IPS DF 6.9 (cell line): ENCODE data around the gene DOCK7.

Source experiments
- DNase-seq: peaks from one replicate; pipeline ENCODE4 v3.0.0-alpha.2; 2013; ENCODE audit warnings: low read depth, low spot score
- H3K27ac ChIP-seq: one replicate; pipeline ENCODE4 v1.5.1; 2013; ENCODE audit warnings: low read length, control low read depth
- H3K27me3 ChIP-seq: 2 replicates; pipeline ENCODE4 v1.6.1; 2013; ENCODE audit warnings: mild to moderate bottlenecking, low read length; ENCODE audit not compliant: control insufficient read depth, insufficient read depth
- H3K36me3 ChIP-seq: 2 replicates; pipeline ENCODE4 v1.6.1; 2013; ENCODE audit warnings: low read length; ENCODE audit not compliant: control insufficient read depth, insufficient read depth
- H3K4me1 ChIP-seq: 2 replicates; pipeline ENCODE4 v1.6.1; 2013; ENCODE audit warnings: low read length; ENCODE audit not compliant: control insufficient read depth, insufficient read depth
- H3K4me3 ChIP-seq: 2 replicates; pipeline ENCODE4 v1.5.1; 2013; ENCODE audit warnings: mild to moderate bottlenecking, low read length
- H3K9me3 ChIP-seq: 2 replicates; pipeline ENCODE4 v1.6.1; 2013; ENCODE audit warnings: low read length, inconsistent platforms; ENCODE audit not compliant: control insufficient read depth, insufficient read depth
- WGBS: extraction: QIAGEN DNeasy Blood & Tissue Kit; methylation state at CpG from one replicate; pipeline ENCODE4 v1.1.7; 2013; ENCODE audit warnings: mixed read lengths, missing lambda C conversion rate; ENCODE audit not compliant: insufficient read length, insufficient coverage; 5-methylcytosine and 5-hydroxymethylcytosine counted together

DOCK7 gene

DNA sequence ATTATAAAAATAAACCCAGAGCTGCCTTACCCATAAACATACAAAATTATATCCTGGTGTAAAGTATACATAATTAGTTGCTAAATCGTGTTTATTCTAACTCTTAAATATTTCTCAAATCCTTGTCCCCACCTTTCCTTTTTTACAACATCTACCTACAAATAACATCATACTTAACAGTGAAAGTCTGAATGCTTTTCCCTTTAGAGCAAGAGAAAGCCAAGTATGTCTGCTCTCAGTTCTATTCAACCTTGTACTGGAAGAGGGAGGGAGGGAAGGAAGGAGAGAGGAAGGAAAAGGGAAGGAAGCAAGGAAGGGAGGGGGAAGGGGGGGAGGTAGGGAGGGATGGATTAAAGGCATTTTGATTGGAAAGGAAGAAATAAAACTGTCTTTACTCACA is 14.6 kb downstream of the DOCK7 start:
- no peak for DNase-seq
- Histone ChIP-seq H3K9me3 (no peaks in the 10 kb centered on the region), H3K4me3 (no peak overlapping the region), H3K4me1 (peaks cover 1% of the 10 kb centered on the region; the same call in 1 of the 2 replicates), H3K27ac (no peak overlapping the region), H3K36me3 (no peaks in the 10 kb centered on the region), H3K27me3 (no peaks in the 10 kb centered on the region)
- WGBS: no CpG with 5 or more reads among the region's 1 CpG

DNA sequence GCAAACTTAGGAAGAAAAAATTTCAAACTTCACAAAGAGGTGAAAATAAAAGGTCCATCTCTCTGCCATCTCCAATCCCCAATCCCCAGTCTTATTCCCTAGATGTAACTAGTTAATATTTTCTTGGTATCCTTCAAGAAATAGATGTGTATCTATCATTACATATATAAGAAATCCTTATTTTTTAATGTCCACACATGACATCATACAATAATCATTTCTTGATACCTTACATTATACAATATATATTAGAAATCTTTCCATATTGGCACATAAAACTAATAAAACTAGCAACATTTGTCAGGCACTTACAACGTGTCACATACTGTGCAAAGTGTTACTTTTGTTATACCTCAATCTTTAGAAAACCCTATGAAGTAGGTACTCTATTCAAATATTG is 16.2 kb downstream of the DOCK7 start:
- Histone ChIP-seq H3K9me3 (no peaks in the 10 kb centered on the region), H3K4me1 (peaks cover 1% of the 10 kb centered on the region; the same call in 1 of the 2 replicates), H3K4me3 (no peak overlapping the region), H3K27ac (no peak overlapping the region), H3K27me3 (no peaks in the 10 kb centered on the region), H3K36me3 (no peaks in the 10 kb centered on the region)
- WGBS: no CpG with 5 or more reads among the region's 1 CpG
- DNase-seq: no peak

DNA sequence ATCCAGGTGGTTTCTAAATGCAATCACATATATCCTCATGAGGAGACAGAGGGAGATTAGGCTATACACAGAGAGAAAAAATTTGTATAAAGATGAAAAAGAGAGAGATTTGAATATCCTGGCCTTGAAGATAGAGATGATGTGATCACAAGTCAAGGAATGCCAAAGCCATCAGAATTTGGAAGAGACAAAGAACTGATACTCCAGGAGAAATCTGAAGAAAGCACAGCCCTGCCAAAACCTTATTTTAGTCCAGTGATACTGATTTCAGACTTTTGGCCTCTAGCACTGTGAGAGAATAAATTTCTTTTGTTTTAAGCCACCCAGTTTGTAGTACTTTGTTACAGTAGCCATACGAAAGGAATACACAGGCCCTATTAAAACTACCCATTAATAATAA is 33.4 kb downstream of the DOCK7 start:
- no CpG with 5 or more reads among the region's 1 CpG for WGBS
- Histone ChIP-seq H3K36me3 (no peaks in the 10 kb centered on the region), H3K4me3 (no peak overlapping the region), H3K9me3 (no peaks in the 10 kb centered on the region), H3K27me3 (no peaks in the 10 kb centered on the region), H3K4me1 (no peaks in the 10 kb centered on the region), H3K27ac (no peak overlapping the region)
- DNase-seq: no peak

DNA sequence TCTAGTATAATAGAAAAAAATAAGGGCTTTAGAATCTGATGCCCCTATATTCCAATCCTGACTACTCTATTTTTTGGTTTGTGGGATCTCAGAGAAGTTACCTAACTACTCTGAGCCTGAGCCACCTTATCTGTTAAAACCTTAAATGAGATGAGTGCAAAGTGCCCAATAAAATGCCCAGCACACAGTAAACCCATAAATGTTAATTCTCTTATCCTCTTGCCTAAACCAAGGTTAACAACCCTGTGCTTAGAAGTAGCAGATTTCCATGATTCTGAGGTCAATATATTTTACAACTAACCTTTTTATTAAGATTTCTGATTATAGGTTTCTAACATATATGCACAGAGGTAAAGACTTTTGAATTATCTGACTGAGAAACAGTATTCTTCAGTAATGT is 35.8 kb downstream of the DOCK7 start:
- Histone ChIP-seq H3K4me3 (no peak overlapping the region), H3K36me3 (no peaks in the 10 kb centered on the region), H3K27me3 (no peaks in the 10 kb centered on the region), H3K27ac (no peak overlapping the region), H3K9me3 (no peaks in the 10 kb centered on the region), H3K4me1 (no peaks in the 10 kb centered on the region)
- DNase-seq: no peak

DNA sequence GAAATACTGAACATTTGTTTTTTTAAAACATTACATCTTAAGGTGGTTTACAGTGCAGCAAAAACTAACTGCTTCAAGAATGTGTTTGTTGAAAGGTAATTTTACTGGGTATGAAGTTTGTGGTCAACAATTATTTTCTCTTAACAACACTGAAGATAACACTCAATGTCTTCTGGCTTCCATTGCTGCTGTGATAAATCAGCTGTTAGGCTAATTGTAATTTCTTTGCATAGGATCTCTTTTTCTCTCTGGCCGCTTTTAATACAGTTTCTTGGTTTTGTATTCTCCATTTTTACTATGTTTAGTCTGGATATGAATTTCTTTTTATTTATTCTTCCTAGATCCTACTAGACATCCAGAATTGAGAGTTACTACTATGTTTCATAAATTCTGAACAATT is 44.9 kb downstream of the DOCK7 start:
- H3K27me3 ChIP-seq: no peaks in the 10 kb centered on the region
- H3K9me3 ChIP-seq: no peaks in the 10 kb centered on the region
- no peaks in the 10 kb centered on the region for H3K4me1 ChIP-seq
- DNase-seq: no peak
- no peaks in the 10 kb centered on the region for H3K36me3 ChIP-seq
- H3K4me3 ChIP-seq: no peak overlapping the region
- no CpG with 5 or more reads among the region's 1 CpG for WGBS
- no peak overlapping the region for H3K27ac ChIP-seq

DNA sequence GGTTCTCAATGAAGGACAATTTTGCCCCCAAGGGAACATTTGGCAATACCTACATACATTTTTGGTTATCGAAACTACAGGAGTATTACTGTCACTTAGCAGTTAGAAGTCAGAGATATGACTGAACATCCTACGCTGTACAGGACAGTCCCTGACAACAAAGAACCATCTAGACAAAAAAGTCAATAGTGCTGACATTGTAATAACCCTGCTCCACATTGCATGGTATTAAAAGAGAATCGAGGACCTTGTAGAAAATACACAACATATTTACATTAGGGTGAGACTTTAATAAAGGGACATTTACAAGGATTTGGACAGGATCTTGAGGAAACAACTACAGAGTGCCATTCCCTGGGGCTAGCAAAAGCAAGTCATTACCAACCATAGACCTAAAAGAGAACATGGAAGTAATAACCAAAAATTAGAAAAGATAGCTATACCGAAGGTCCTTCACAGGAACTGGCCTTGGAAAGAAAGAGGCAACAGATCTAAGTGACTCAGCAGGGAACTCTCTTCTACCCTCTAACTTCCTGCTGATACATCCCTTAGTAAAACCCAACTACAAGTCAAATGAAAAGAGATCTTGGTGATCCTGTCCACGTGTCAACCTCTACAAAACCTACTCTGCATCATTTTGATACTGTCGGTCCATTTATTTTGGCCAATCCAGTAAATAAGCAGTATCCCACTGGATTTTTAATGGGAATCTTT is 50.6 kb downstream of the DOCK7 start:
- no peak overlapping the region for H3K27ac ChIP-seq
- no peaks in the 10 kb centered on the region for H3K27me3 ChIP-seq
- H3K9me3 ChIP-seq: no peaks in the 10 kb centered on the region
- no peak overlapping the region for H3K4me3 ChIP-seq
- no CpG with 5 or more reads among the region's 6 CpGs for WGBS
- no peaks in the 10 kb centered on the region for H3K4me1 ChIP-seq
- H3K36me3 ChIP-seq: no peaks in the 10 kb centered on the region
- no peak for DNase-seq

DNA sequence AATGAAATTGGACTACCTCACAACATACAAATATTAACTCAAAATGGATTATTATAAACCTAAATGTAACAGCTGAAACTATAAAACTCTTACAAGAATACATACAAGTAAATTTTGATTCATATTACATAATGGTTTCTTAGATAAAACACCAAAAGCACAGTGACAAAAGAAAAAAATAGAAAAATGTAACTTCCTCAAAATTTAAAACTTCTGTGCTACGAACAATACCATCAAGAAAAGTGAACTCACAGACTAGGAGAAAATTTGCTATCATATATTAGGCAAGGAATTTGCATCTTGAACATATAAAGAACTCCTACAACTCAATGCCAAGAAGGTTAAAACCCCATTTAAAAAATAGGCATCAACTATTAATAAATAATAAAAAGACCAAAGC is 59.7 kb downstream of the DOCK7 start:
- no CpG with 5 or more reads among the region's 1 CpG for WGBS
- H3K4me3 ChIP-seq: no peak overlapping the region
- H3K4me1 ChIP-seq: no peaks in the 10 kb centered on the region
- no peaks in the 10 kb centered on the region for H3K9me3 ChIP-seq
- H3K27me3 ChIP-seq: no peaks in the 10 kb centered on the region
- no peak for DNase-seq
- no peaks in the 10 kb centered on the region for H3K36me3 ChIP-seq
- no peak overlapping the region for H3K27ac ChIP-seq

DNA sequence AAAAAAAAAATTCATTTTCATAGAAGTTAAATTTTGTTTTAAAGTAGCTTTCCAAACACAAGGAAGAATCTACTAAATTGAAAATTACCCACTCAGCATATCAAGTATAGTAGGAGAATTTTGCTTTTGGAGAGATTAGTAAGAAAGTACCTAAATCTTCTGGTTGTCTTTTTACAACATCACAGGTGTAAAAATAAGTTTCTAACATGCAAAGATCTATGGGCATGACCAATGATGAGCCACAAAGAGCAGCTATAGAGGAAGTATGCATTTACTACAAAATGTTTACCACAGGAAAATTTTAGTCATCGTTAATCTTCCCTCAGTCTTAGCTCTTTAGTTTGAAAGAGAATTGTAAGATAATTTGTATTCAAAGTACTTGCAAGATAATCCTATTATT is 62.8 kb downstream of the DOCK7 start:
- Histone ChIP-seq H3K4me3 (no peak overlapping the region), H3K27me3 (no peaks in the 10 kb centered on the region), H3K36me3 (no peaks in the 10 kb centered on the region), H3K27ac (no peak overlapping the region), H3K9me3 (no peaks in the 10 kb centered on the region), H3K4me1 (no peaks in the 10 kb centered on the region)
- WGBS: no CpG with 5 or more reads among the region's 1 CpG
- no peak for DNase-seq

DNA sequence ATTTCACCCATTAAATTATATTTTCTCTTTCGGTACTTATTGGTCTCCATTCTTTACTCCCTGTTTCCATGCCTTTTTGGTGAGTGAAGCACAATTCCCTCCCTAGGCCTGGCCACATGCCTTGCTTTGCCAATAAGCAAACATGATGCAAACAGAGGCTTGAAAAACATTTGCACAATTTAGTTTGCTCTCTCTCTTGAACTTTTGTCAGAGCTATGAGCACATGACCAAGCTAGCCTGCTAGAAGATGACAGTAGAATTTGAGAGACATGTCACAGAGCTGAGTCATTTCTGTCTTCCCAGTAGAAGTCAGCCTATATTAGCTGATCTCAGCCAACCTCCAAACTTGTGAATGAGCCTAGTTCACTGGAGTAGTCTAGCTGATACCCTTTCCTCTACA is 66.3 kb downstream of the DOCK7 start:
- Histone ChIP-seq H3K36me3 (no peaks in the 10 kb centered on the region), H3K4me3 (no peak overlapping the region), H3K9me3 (no peaks in the 10 kb centered on the region), H3K27me3 (no peaks in the 10 kb centered on the region), H3K27ac (no peak overlapping the region), H3K4me1 (no peaks in the 10 kb centered on the region)
- no peak for DNase-seq
- 100% methylated on average over 1 of the region's 1 CpG for WGBS

DNA sequence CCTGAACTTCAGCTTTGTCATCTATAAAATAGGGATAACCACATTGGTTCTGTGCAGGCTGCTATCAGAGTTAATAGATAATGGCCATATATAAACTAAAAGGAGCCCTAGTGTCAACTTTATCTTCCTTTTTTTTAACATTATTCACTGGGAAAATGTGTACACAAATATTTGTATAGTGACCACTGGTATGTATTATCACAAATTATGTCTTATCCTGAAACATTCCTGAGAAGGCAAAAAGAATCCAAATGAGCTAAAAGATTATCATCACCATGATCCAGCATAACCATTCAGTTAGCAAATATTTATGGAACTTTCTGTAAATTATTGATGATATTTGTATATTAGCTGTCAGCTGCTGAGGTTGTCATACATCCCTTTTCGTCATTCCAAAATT is 74.3 kb downstream of the DOCK7 start:
- no peaks in the 10 kb centered on the region for H3K27me3 ChIP-seq
- no peak overlapping the region for H3K27ac ChIP-seq
- no peaks in the 10 kb centered on the region for H3K36me3 ChIP-seq
- no peaks in the 10 kb centered on the region for H3K9me3 ChIP-seq
- no CpG with 5 or more reads among the region's 1 CpG for WGBS
- H3K4me3 ChIP-seq: no peak overlapping the region
- no peaks in the 10 kb centered on the region for H3K4me1 ChIP-seq
- no peak for DNase-seq

DNA sequence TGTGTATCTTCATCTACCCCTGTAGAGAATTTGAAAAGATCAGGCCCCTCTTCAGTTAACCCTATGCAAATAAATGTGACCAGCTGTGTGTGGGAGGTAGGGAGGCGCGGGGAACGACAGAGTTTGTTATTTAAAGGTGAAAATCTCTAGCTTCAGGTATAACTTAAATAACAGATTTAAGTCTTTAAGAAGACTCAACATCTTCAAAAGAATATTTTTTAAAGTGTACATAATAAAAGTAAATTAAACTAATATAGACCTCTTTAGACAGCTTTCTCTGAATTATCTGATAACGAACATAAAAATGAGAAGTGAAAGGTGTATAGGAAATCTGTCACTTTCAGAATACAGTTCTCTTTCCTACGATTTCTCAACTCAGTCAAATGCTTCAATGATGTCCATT is 74.9 kb downstream of the DOCK7 start:
- DNase-seq: no peak
- Histone ChIP-seq H3K27ac (no peak overlapping the region), H3K9me3 (no peaks in the 10 kb centered on the region), H3K4me1 (no peaks in the 10 kb centered on the region), H3K27me3 (no peaks in the 10 kb centered on the region), H3K4me3 (no peak overlapping the region), H3K36me3 (no peaks in the 10 kb centered on the region)
- WGBS: no CpG with 5 or more reads among the region's 5 CpGs
